A673 (cell line): ENCODE results near the gene AFF1.

Source experiments
- EZH2 ChIP-seq: fragments of 200-600 bp; sonication (generic); IDR thresholded peaks from 2 replicates; pipeline ENCODE4 v1.6.1; 2017; ENCODE audit warnings: borderline replicate concordance, low read depth, mild to moderate bottlenecking, mixed read lengths, antibody characterized with exemption, low read length; ENCODE audit not compliant: poor library complexity, severe bottlenecking
- TF ChIP-seq, protein P1 (sequence below): fragments of 300-800, 200-600 bp; sonication (generic); conservative IDR thresholded peaks from 2 replicates; pipeline ENCODE4 v1.5.1; 2017; ENCODE audit warnings: low read depth, mild to moderate bottlenecking, antibody characterized with exemption, low read length, moderate library complexity, mixed read lengths

DNA sequence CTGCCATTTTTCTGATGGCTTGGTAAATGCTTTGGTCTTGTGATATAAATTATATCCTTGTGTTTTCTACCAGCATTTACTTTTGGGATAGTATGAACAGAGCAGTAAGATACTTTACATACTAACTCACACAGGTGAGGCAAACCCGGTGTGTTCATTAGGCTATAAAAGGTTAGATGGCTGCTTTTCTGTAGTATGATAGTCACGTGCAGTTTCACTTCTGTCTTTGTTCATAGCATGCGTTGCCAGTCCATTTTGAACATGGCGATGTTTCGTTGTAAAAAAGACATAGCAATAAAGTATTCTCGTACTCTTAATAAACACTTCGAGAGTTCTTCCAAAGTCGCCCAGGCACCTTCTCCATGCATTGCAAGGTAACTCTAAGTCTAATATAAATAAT, 197.2 kb downstream of the AFF1 start:
- TF ChIP-seq, protein P1, sequence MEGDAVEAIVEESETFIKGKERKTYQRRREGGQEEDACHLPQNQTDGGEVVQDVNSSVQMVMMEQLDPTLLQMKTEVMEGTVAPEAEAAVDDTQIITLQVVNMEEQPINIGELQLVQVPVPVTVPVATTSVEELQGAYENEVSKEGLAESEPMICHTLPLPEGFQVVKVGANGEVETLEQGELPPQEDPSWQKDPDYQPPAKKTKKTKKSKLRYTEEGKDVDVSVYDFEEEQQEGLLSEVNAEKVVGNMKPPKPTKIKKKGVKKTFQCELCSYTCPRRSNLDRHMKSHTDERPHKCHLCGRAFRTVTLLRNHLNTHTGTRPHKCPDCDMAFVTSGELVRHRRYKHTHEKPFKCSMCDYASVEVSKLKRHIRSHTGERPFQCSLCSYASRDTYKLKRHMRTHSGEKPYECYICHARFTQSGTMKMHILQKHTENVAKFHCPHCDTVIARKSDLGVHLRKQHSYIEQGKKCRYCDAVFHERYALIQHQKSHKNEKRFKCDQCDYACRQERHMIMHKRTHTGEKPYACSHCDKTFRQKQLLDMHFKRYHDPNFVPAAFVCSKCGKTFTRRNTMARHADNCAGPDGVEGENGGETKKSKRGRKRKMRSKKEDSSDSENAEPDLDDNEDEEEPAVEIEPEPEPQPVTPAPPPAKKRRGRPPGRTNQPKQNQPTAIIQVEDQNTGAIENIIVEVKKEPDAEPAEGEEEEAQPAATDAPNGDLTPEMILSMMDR = no peak
- no peak for TF ChIP-seq EZH2
